ENCODE measurements around the gene PEX5L.

The PEX5L gene

GRCh38 chr3:179885950-179886349 is 150.8 kb downstream of the PEX5L start:
- FAIRE-seq, result no peak

- no peak for FAIRE-seq
Measured at GRCh38 chr3:179884136-179884535, 152.6 kb downstream of the PEX5L start.

GRCh38 chr3:179882292-179882691 is 154.4 kb downstream of the PEX5L start:
- FAIRE-seq, result no peak

DNA sequence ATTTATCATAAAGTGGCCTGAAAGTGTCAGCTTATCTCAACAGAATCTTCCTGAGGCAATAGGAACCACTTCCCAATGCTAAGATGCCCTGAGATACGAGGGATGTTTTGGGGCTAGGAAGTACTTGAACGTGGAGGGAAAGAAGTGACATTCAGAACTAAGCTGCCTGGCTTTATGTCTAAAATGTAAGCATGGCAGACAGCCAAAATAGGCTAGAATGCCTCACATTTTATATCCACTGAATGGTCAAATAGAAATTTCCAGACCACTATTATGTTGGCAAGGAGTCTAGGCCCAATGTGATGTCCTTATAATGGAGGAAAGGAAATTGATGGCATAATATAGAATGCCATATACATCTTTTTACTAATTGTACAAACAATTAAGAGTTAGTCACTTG is 154.9 kb downstream of the PEX5L start:
- FAIRE-seq, result no peak

DNA sequence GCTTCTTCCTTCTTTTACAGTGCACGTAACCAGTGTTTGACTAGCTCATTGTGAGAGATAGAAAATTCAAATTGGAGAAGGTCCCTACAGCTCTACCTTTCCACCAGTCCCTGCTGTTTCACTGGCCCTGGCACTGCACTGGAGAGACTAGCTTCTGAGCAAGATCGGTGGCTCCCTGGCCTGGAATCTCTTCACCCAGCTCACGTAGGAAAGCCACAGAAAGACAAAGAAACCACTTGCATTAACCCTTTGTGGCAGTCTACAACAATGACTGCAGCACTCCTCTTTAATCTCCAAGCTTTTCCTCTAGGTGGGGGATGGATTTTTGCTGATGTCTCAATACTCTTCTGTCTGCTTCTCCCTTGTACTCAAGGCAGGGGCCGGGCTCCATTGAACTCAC is 155.9 kb downstream of the PEX5L start:
- no peak for FAIRE-seq

GRCh38 chr3:179876440-179876839 is 160.3 kb downstream of the PEX5L start:
- FAIRE-seq, result no peak

DNA sequence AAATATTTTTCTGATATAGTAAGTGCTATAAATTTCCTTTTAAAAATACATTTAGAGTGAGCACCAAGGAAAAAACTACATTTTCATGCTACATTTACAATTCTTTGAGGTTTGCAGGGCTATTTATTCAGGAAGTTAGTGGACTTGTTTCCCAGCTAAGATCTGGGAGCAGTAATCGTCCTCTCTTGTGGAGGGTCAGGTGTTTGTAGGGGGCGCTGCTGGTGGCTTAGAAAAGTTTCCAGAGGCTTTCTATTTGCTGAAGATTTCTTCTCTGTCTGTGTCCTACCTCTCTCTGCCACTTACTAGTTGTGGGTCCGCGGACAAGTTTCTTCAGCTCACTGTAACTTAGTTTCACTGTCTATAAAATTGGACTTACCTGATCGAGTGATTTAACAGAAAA is 163.9 kb downstream of the PEX5L start:
- FAIRE-seq, result no peak

DNA sequence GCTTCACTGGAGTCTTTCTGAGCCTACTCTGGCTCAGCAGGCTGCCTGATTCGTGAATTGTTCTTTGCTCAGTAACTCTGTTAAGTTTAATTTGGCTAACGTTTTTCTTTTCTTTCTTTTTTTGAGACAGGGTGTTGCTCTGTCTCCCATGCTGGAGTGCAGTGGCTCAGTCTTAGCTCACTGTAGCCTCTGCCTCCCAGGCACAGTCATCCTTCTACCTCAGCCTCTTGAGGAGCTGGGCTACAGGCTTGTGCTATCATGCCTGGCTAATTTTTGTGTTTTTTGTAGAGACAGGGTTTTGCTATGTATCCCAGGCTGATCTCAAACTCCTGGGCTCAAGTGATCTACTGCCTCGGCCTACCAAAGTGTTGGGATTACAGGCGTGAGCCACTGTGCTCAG is 165.0 kb downstream of the PEX5L start:
- FAIRE-seq, result no peak

DNA sequence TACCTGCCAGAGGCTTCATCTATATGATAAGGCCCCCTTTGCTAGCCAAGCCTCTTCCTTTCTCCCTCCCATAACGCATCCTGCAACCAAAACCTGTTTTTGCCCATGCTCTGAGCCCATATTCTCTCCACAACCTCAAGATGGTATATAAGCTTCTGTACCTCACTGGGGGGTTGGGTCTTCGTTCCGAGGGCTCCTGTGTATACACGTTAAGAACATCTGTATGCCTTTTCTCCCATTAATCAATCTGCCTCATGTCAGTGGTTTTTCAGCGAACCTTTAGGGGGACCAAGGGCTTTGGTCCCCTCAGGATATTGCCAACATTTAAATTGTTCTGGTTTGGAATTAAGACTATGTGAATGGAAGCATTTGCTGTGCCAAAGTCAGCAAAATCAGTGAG is 168.0 kb downstream of the PEX5L start:
- FAIRE-seq, result no peak

DNA sequence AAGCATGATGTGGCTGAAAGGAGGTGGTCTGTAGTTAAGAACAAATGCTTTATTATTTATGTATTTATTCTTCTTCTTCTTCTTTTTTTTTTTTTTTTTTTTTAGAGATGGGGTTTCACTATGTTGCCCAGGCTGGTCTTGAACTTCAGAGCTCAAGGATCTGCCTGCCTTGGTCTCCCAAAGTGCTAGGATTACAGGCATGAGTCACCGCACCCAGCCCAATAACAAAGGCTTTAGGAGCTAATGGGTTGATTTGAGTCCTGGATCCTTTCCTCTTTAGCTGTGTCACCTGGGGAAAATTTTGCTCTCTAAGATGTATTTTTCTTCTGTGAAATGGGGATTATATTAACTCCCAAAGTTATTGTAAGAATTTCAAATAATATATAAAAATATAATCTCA is 168.8 kb downstream of the PEX5L start:
- no peak for FAIRE-seq

DNA sequence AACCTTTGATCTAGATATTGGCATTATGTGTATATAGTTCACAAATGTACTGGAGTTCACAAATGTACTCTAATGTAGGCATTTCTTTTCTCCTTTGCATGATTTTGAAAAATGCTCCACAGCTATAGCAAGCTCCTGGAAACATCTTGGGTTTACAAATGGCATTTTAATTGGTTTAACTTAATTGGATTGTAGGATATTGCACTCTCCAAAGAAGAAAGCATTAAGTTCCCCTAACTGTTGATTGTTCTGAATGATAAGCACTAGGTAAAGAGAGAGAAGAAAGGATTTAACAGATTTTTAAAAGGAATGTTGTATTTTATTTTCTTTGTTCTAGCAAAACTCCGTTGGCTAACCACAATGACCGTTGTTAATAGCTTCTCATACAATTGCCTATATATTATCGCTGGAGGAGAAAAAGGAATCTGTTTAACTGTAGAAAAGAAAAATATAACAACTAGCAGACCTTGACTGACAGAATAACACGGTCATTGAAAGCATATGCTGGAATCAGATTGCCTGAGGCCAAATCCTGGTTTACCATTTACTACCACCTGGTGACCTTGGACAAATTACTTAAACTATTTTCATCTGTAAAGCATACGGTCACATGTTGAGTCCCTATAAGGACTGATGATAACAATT is 170.8 kb downstream of the PEX5L start:
- FAIRE-seq, result no peak

DNA sequence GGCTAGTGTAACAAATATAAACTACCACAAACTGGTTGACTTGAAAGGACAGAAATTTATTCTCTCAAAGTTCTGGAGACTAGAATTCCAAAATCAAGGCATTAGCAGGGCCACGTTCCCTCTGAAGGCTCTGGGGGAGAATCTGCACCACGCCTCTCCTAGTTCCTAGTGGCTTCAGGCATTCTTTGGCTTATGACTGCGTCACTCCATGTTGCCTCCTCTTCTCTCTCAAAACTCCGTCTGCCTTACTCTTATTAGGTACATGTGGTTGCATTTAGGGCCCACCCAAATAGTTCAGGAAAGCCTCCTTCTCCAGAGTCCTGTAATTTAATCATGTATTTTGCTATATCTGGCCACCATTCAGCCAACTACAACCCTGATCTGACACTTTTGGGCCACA is 174.8 kb downstream of the PEX5L start:
- FAIRE-seq, result no peak

DNA sequence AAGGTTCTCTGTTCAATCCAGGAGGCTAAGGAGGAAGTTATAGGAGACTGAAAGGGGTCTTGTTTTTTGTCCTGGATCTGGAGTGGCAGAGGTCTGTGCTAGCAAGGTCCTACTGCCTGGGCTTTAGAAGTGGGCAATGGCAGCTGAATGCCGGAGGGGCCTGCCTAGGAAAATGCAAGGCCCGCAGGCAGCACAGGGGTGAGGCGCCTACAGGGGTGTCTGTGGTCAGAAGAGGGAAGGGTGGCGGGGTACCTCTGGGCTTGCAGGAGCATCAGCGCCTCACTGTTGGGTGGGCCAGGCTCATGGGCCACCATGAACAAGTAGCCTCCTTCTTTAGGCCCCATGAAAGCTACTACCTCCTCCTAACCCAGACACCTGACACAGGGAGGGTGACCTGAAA is 175.4 kb downstream of the PEX5L start:
- FAIRE-seq, result no peak

GRCh38 chr3:179860275-179861107 is 176.2 kb downstream of the PEX5L start:
- FAIRE-seq, result no peak

DNA sequence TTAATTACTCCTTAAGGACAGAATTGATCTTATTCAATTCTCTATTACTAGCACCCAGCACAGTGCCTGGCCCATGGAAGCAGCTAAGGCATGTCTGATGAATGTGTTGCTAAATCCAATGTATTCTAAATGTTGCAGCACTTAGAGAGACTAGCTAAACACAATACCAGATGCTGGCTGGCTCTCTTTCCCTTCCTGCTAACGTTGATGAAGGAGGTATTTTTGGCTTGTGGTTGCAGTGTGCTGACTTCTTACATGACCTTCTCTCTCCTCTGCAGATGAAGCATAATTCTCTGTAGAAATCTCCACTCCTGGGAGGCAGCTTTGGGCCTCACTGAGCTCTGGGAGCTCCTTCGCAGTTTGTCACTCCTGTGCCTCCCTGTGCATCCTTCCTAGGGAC is 183.6 kb downstream of the PEX5L start:
- FAIRE-seq, result no peak

GRCh38 chr3:179852142-179852905 is 184.4 kb downstream of the PEX5L start:
- no peak for FAIRE-seq

GRCh38 chr3:179848711-179849110 is 188.0 kb downstream of the PEX5L start:
- no peak for FAIRE-seq

- FAIRE-seq, result no peak
Measured at GRCh38 chr3:179842061-179842460, 194.7 kb downstream of the PEX5L start.

DNA sequence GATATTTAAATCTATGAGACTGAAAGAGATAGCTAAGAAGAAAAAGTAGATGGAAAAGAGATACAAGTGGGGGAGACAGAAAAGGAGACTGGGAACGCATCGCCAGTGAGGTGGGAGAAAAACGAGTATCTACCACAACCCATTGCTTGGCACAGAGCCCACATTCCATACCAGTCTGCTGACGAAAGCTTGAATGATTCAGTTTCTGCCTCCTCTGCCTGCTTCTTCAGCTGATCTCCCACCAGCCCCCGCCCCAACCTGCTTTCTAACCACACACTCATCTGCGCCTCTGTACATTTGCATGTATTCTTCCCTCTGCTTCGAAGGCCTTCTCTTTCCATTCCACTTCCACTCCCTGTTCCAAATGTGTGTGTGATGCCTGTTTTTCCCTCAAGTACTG is 195.8 kb downstream of the PEX5L start:
- FAIRE-seq, result no peak

- no peak for FAIRE-seq
Measured at GRCh38 chr3:179837374-179837773, 199.4 kb downstream of the PEX5L start.

DNA sequence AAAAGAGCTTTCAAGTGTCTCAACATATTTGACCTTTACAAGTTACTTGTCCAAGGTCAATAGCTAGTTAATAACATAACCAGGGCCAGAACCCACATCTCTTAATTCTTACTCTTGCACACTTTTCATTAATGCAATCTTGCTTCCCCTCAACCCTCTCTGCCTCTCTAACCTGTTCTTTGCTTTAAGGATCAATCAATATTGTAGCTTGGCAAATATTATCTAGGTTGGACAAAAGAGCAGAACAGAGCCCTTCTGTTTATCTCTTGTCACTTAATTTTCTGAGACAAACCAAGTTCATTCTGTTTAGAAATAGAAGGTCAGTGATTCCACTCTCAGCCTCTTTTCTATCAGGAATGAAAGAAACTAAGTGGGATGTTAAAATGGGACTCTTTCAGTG is 203.4 kb downstream of the PEX5L start:
- no peak for FAIRE-seq

DNA sequence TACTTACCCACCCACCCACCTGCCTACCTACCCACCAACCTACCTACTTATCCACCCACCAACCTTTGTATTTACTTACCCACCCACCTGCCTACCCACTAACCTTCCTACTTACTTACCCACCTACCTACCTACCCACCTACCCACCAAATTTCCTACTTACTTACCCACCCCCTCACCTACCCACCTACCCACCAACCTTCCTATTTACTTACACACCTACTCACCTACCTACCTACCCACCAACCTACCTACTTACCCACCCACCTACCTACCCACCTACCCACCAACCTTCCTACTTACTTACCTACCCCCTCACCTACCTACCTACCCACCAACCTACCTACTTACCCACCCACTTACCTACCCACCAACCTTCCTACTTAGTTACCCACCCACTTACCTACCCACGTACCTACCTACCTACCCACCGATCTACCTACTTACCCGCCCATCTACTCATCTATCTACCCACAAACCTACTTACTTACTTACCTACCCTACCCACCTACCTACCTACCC is 204.3 kb downstream of the PEX5L start:
- no peak for FAIRE-seq

GRCh38 chr3:179829401-179829800 is 207.3 kb downstream of the PEX5L start:
- no peak for FAIRE-seq

GRCh38 chr3:179828738-179829137 is 208.0 kb downstream of the PEX5L start:
- no peak for FAIRE-seq

Measured in colon (tissue), 2 donors.